GM06990 (cell line): Measurements from ENCODE around the gene KIF25.

Experiments used
- DNase-seq: peaks from one replicate; pipeline ENCODE4 v3.0.0-alpha.2; 2011; ENCODE audit not compliant: insufficient read length; ENCODE audit errors: extremely low read depth
- H3K27me3 ChIP-seq: replicated peaks from 2 replicates; pipeline ENCODE4 v1.6.0; 2011; ENCODE audit warnings: low read length; ENCODE audit not compliant: control insufficient read depth, insufficient read depth
- H3K36me3 ChIP-seq: 2 replicates; pipeline ENCODE4 v1.5.1; 2011; ENCODE audit warnings: low read length; ENCODE audit not compliant: control insufficient read depth, insufficient read depth
- H3K4me3 ChIP-seq: replicated peaks from 2 replicates; pipeline ENCODE4 v1.5.1; 2011; ENCODE audit warnings: low read depth, mild to moderate bottlenecking, control low read depth, low read length
- TF ChIP-seq, protein P1 (sequence below): IDR thresholded peaks from 2 replicates; pipeline ENCODE4 v1.5.1; 2011; ENCODE audit warnings: low read length, control low read depth, mild to moderate bottlenecking, inconsistent platforms; ENCODE audit not compliant: insufficient read depth, poor library complexity, severe bottlenecking

Gene KIF25

DNA sequence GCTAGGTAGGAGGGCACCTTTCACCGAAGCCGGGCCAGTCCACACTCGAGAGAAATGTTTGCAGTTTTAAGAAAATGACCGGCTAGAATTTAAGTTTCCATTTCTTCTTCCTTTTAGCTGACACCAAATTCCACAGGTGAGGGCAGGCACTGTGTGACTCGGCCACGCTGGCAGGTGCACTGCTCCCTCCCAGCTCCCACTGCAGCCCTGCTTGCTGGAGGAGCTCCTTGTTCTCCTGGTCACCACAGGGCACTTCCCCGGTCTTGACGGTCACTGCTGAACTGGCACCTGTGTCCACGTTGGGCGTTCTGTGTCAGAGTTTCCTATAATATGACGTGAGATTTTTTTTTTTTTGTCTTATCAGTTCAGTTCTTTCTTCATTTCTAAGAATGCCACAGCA, 3.6 kb upstream of the KIF25 start:
- Histone ChIP-seq H3K27me3 (no peaks in the 10 kb centered on the region), H3K36me3 (no peaks in the 10 kb centered on the region), H3K4me3 (no peak overlapping the region)
- DNase-seq = no peak
- TF ChIP-seq, protein P1, sequence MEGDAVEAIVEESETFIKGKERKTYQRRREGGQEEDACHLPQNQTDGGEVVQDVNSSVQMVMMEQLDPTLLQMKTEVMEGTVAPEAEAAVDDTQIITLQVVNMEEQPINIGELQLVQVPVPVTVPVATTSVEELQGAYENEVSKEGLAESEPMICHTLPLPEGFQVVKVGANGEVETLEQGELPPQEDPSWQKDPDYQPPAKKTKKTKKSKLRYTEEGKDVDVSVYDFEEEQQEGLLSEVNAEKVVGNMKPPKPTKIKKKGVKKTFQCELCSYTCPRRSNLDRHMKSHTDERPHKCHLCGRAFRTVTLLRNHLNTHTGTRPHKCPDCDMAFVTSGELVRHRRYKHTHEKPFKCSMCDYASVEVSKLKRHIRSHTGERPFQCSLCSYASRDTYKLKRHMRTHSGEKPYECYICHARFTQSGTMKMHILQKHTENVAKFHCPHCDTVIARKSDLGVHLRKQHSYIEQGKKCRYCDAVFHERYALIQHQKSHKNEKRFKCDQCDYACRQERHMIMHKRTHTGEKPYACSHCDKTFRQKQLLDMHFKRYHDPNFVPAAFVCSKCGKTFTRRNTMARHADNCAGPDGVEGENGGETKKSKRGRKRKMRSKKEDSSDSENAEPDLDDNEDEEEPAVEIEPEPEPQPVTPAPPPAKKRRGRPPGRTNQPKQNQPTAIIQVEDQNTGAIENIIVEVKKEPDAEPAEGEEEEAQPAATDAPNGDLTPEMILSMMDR = no peak

DNA sequence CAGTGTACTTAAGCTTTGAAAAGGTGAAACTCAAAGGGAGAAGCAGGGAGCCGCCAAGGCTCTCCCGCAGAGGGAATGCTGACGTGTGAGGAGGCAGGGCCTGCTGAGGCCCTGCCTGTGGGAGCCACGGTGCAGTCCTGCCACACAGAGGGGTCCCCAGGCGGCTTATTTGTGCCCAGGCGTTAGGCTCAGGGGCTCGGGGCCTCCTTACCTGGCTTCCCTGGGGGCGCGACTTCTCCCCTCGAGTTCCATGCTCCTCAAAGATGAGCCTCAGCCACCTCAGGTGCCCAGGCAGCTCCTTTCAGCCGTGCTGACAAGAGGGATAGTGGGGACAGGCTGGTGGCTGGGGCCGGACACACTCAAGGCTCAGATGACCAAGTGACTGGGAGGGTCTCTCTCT, 2.2 kb upstream of the KIF25 start:
- TF ChIP-seq, protein P1 = no peak
- Histone ChIP-seq H3K36me3 (no peaks in the 10 kb centered on the region), H3K27me3 (no peaks in the 10 kb centered on the region), H3K4me3 (no peak overlapping the region)
- no peak for DNase-seq

DNA sequence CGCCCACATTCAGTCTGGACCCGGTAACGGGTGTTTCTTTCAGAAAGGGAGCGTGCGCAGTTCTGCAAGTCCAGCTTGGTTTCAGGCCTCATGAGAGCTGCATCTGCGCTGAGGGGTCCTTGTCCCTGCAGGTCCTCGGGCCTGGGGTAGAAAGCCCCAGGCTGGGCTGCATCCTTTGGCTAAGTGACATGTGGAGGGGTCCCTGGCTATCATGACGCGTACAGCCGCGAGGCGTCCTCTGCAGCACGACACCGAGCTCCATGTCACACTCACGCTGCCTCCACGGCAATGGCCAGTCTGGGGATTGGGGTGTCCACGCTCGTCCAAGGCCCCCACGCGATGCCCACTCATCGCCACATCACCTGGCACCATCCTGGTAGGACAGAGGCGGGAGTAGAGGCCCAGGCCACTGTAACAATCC, 1.7 kb upstream of the KIF25 start:
- TF ChIP-seq, protein P1 = no peak
- Histone ChIP-seq H3K36me3 (no peaks in the 10 kb centered on the region), H3K4me3 (no peak overlapping the region), H3K27me3 (no peaks in the 10 kb centered on the region)
- DNase-seq = no peak

DNA sequence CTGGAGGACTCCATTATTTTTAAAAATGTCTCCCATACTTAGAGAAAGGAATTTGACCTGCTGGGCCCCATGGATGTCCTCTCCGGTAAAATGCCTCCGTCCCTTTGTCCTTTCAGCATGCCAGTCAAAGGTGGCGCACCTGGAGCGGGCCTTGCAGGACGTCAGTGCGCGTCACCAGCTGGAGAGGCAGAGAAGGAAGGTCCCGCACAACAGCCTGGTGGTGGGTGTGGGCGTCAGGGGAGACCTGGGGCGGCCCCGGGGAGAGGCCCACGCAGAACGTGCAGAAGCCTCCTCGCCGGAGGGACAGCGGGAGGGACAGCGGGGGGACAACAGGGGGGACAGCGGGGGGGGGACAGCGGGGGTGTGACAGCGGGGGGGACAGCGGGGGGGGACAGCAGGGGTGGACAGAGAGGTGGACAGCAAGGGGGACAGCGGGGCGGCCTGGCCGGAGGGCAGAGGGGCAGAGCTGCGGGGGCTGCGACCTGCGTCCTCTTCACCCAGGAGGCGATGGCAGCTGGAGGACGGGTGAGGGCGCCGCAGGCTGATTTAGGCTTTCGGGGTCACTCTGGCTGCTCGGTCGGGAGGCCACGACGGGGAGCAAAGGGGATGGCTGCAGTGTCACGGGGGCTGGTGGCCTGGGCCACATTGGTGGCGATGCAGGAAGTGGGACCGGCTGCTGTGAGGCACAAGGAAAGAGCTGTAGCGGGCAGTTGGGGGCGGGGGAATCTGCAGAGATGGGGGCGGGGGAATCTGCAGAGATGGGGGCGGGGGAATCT, 859 bp upstream of the KIF25 start:
- H3K36me3 ChIP-seq = no peaks in the 10 kb centered on the region
- no peaks in the 10 kb centered on the region for H3K27me3 ChIP-seq
- H3K4me3 ChIP-seq = no peak overlapping the region
- no peak for DNase-seq
- TF ChIP-seq, protein P1 = no peak

DNA sequence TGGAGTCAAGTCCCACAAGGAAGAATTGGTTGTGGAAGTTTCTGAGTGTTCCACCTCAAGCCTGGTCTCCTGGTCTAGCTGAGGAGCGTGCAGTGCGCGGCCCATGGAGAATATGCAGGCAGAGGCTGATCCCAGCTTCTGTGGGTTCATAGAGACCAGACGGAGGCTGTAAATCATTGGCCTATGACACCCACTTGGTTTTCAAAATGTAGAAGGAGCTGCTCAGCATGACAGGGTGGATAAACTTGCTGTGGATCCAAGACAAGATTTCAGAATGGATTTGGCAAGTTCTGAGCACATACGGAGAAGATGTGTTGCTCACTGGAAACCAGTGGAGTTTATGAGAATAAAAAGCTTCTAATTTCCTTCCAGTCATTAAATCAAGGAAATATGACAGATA, 744 bp downstream of the KIF25 start:
- DNase-seq = no peak
- TF ChIP-seq, protein P1 = no peak
- no peaks in the 10 kb centered on the region for H3K27me3 ChIP-seq

More for the DNA sequence above, 744 bp downstream of the KIF25 start:
- Histone ChIP-seq H3K4me3 (no peak overlapping the region), H3K36me3 (no peaks in the 10 kb centered on the region)
